Transverse colon (tissue), 4 donors: ENCODE results near the gene MAPKBP1. TPM values are rescaled to one million over a fixed set of nuclear protein-coding genes. Genes with fewer than 3 reads are reported as not detected.

Experiments
- DNase-seq: peaks from one replicate; pipeline ENCODE4 v3.0.0-alpha.2; 2019
- H3K27ac ChIP-seq, 4 donors: fragments of 200-600 bp; sonication (generic); 2 replicates each; pipeline ENCODE4 v1.5.1; 2016 to 2018; ENCODE audit warnings: inconsistent platforms in 4 of 4
- H3K27me3 ChIP-seq: fragments of 200-600 bp; sonication (generic); 2 replicates; pipeline ENCODE4 v1.5.1; 2017; ENCODE audit warnings: inconsistent platforms
- H3K36me3 ChIP-seq, 4 donors: fragments of 200-600 bp; sonication (generic); 2 replicates each; pipeline ENCODE4 v1.5.1; 2017 to 2019; ENCODE audit warnings: inconsistent platforms in 4 of 4
- H3K4me1 ChIP-seq, 4 donors: fragments of 200-600 bp; sonication (generic); 2 replicates each; pipeline ENCODE4 v1.5.1; 2017 to 2020; ENCODE audit warnings: inconsistent platforms in 4 of 4
- H3K4me3 ChIP-seq, 4 donors: fragments of 200-600 bp; sonication (generic); 1 replicate in 1 of 4; 2 replicates in 3 of 4; pipeline versions ENCODE4 v1.5.1 to v1.6.1; 2017 to 2019; ENCODE audit warnings: inconsistent platforms in 4 of 4
- H3K9me3 ChIP-seq, 2 donors: fragments of 200-600 bp; sonication (generic); 2 replicates each; pipeline ENCODE4 v1.5.1; 2017 to 2019; ENCODE audit warnings: inconsistent platforms in 2 of 2
- EP300 ChIP-seq: sonication (generic); formaldehyde crosslinking; IDR thresholded peaks from one replicate; pipeline ENCODE4 v1.6.1; 2017; ENCODE audit warnings: antibody characterized with exemption, low read depth
- POLR2A ChIP-seq: fragments of 450-650 bp; IDR thresholded peaks from one replicate; pipeline ENCODE4 v1.6.1; 2016; ENCODE audit warnings: antibody characterized with exemption, mild to moderate bottlenecking, moderate library complexity
- POLR2AphosphoS5 ChIP-seq, 3 donors: sonication (generic); formaldehyde crosslinking; IDR thresholded peaks; one replicate each; pipeline ENCODE4 v1.6.1; 2016; ENCODE audit warnings: antibody characterized with exemption in 3 of 3
- WGBS, 2 donors: methylation state at CpG; one replicate each; pipeline ENCODE4 v1.1.5; 2018; ENCODE audit warnings: low coverage in 1 of 2; 5-methylcytosine and 5-hydroxymethylcytosine counted together
- in situ Hi-C, 4 donors: fragments of 200-750 bp; cut with MboI; loops; one replicate each; pipeline versions ENCODE4 v1.15.0 to v1.15.1; 2017; ENCODE audit warnings: low sequenced_read_pairs in 3 of 4, low pct_ligation_motif_present in 1 of 4, low pct_unique_long_range_greater_than_20kb in 1 of 4
- intact Hi-C: fragments of 100-400 bp; cut with DNase I; formaldehyde crosslinking; loops from one replicate; pipeline ENCODE4 v1.15.1; 2023; ENCODE audit warnings: low total_unique reads
- total RNA-seq, 4 donors: library from RNA; depleted of rRNA; stranded (reverse); fragments of >200 nt; gene quantifications; one replicate each; pipeline ENCODE4 v1.1.0, GENCODE V29; 2016
- TF ChIP-seq, protein P1 (sequence below), 5 experiments: fragments of 200-600 bp in 3 of 5; fragments of 450-650 bp in 2 of 5; sonication (generic) in 3 of 5; IDR thresholded peaks; 1 replicate in 2 of 5; 2 replicates in 3 of 5; pipeline ENCODE4 v1.5.1; 2016 to 2017; ENCODE audit warnings: antibody characterized with exemption in 5 of 5, inconsistent platforms in 3 of 5, mild to moderate bottlenecking in 2 of 5, moderate library complexity in 1 of 5

Gene MAPKBP1
- total RNA-seq, 4 donors from 2014 or later: 16.0 to 36.4 (median 16.8) TPM

DNA sequence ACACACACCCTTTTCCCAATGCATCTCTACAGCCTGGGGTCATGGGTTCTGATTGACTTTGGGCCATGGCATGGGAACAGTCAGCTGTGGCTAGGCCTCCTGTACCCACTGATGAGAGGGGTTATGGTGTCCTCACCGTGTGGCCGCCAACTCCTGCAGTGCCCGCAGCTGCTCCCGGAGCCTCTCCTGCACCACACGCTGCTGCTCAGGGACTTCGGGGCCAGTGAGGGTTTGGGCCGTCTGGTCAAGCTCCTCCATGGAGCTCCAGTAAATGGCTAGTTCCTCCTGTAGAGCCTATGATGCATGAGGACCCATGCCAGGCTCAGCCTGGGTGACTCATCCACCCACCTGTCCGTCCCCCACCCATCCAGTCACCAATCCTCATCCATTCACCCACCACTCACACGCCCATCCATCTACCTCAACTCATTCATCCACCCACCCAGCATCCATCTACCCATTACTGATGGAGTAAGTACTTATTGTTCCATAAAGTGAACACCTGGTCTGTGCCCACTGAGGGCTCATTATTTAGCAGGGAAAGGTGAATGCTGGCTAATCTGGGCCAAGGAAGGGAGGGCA lies 98.0 kb downstream of the MAPKBP1 start:
- no peak for DNase-seq
- intact Hi-C loops (no loop called here), in situ Hi-C loops (no loop called here)
- TF ChIP-seq, protein P1, sequence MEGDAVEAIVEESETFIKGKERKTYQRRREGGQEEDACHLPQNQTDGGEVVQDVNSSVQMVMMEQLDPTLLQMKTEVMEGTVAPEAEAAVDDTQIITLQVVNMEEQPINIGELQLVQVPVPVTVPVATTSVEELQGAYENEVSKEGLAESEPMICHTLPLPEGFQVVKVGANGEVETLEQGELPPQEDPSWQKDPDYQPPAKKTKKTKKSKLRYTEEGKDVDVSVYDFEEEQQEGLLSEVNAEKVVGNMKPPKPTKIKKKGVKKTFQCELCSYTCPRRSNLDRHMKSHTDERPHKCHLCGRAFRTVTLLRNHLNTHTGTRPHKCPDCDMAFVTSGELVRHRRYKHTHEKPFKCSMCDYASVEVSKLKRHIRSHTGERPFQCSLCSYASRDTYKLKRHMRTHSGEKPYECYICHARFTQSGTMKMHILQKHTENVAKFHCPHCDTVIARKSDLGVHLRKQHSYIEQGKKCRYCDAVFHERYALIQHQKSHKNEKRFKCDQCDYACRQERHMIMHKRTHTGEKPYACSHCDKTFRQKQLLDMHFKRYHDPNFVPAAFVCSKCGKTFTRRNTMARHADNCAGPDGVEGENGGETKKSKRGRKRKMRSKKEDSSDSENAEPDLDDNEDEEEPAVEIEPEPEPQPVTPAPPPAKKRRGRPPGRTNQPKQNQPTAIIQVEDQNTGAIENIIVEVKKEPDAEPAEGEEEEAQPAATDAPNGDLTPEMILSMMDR (IDR thresholded peaks at IDR 0.05): no peak
- no peak for TF ChIP-seq POLR2AphosphoS5 (IDR thresholded peaks at IDR 0.05)
- no peak for TF ChIP-seq POLR2A
- no peak for TF ChIP-seq EP300
- Histone ChIP-seq H3K4me1 (no peaks in the 10 kb centered on the region), H3K4me3 (no peak overlapping the region), H3K9me3 (no peaks in the 10 kb centered on the region), H3K27ac (no peak overlapping the region), H3K36me3 (no peaks in the 10 kb centered on the region), H3K27me3 (no peaks in the 10 kb centered on the region)
- whole genome bisulfite sequencing, 2 donors: 90 to 94% methylated on average over 3 to 9 of the region's 9 CpGs

- Histone ChIP-seq H3K27ac (no peak overlapping the region), H3K27me3 (no peaks in the 10 kb centered on the region), H3K4me3 (no peak overlapping the region), H3K36me3 (no peaks in the 10 kb centered on the region), H3K9me3 (no peaks in the 10 kb centered on the region), H3K4me1 (no peaks in the 10 kb centered on the region)
- TF ChIP-seq POLR2A: no peak
- no peak for TF ChIP-seq POLR2AphosphoS5 (IDR thresholded peaks at IDR 0.05)
- TF ChIP-seq EP300: no peak
- TF ChIP-seq, protein P1 (IDR thresholded peaks at IDR 0.05): no peak
- in situ Hi-C loops: no loop called here
- 77% methylated on average over 7 of the region's 8 CpGs; no CpG with 5 or more reads in 1 of the 2 donors for WGBS, 2 donors
- DNase-seq: no peak
- intact Hi-C loops: no loop called here
Measured at GRCh38 chr15:41873711-41874110, 99.4 kb downstream of the MAPKBP1 start.

DNA sequence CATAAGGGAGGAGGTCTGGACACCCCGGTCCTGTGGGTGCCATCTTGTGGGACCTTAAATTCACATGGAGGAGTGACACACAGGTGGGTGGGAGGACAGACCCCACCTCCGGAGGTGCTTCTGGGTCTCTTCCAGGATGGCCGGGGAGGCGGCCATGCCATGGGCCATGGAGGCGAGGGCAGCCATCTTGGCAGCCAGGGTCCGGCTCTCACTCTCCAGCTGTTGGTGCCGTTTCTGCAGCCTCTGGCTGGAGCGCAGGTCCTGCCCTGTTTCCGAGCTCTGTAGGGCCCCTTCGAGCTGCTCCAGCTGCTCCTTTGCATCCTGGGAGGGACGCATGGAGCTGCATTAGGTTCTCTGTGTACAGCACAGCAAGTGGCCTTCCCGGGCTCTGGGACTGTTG lies 100.5 kb downstream of the MAPKBP1 start:
- no peaks in the 10 kb centered on the region for H3K4me1 ChIP-seq
- no peaks in the 10 kb centered on the region for H3K36me3 ChIP-seq
- intact Hi-C loops: no loop called here
- H3K9me3 ChIP-seq: no peaks in the 10 kb centered on the region
- H3K4me3 ChIP-seq: no peak overlapping the region
- no peak overlapping the region for H3K27ac ChIP-seq
- H3K27me3 ChIP-seq: peaks cover 2% of the 10 kb centered on the region
- TF ChIP-seq POLR2AphosphoS5 (IDR thresholded peaks at IDR 0.05): no peak
- TF ChIP-seq, protein P1 (IDR thresholded peaks at IDR 0.05): no peak
- no peak for TF ChIP-seq POLR2A
- TF ChIP-seq EP300: no peak
- in situ Hi-C loops: no loop called here
- DNase-seq: no peak
- WGBS, 2 donors: 91% methylated on average over 11 of the region's 12 CpGs; no CpG with 5 or more reads in 1 of the 2 donors

GRCh38 chr15:41876007-41876406 lies 101.7 kb downstream of the MAPKBP1 start:
- 77% methylated on average over 13 of the region's 13 CpGs; no CpG with 5 or more reads in 1 of the 2 donors for WGBS, 2 donors
- no peak for TF ChIP-seq EP300
- TF ChIP-seq, protein P1 (IDR thresholded peaks at IDR 0.05): no peak
- no peak for TF ChIP-seq POLR2A
- TF ChIP-seq POLR2AphosphoS5 (IDR thresholded peaks at IDR 0.05): no peak
- Histone ChIP-seq H3K27me3 (peaks cover 10% of the 10 kb centered on the region), H3K36me3 (no peaks in the 10 kb centered on the region), H3K27ac (no peak overlapping the region), H3K4me1 (no peaks in the 10 kb centered on the region), H3K4me3 (no peak overlapping the region), H3K9me3 (no peaks in the 10 kb centered on the region)
- in situ Hi-C loops (no loop called here), intact Hi-C loops (no loop called here)
- DNase-seq: no peak
